Gastrocnemius medialis (tissue), 4 donors: ENCODE results near the gene SYNGR2.

Experiments used
- POLR2A ChIP-seq, 2 donors: fragments of 450-650 bp; IDR thresholded peaks; one replicate each; pipeline ENCODE4 v1.6.1; 2017; ENCODE audit warnings: antibody characterized with exemption in 2 of 2, mild to moderate bottlenecking in 2 of 2, moderate library complexity in 2 of 2
- TF ChIP-seq, protein P1 (sequence below), 5 experiments: fragments of 450-650 bp in 3 of 5; fragments of 200-600 bp in 2 of 5; sonication (generic) in 2 of 5; IDR thresholded peaks in 4 of 5; conservative IDR thresholded peaks in 1 of 5; 1 replicate in 4 of 5; 2 replicates in 1 of 5; pipeline ENCODE4 v1.5.1; 2016 to 2019; ENCODE audit warnings: antibody characterized with exemption in 5 of 5, mild to moderate bottlenecking in 3 of 5, moderate library complexity in 3 of 5

- TF ChIP-seq, protein P1, sequence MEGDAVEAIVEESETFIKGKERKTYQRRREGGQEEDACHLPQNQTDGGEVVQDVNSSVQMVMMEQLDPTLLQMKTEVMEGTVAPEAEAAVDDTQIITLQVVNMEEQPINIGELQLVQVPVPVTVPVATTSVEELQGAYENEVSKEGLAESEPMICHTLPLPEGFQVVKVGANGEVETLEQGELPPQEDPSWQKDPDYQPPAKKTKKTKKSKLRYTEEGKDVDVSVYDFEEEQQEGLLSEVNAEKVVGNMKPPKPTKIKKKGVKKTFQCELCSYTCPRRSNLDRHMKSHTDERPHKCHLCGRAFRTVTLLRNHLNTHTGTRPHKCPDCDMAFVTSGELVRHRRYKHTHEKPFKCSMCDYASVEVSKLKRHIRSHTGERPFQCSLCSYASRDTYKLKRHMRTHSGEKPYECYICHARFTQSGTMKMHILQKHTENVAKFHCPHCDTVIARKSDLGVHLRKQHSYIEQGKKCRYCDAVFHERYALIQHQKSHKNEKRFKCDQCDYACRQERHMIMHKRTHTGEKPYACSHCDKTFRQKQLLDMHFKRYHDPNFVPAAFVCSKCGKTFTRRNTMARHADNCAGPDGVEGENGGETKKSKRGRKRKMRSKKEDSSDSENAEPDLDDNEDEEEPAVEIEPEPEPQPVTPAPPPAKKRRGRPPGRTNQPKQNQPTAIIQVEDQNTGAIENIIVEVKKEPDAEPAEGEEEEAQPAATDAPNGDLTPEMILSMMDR (IDR thresholded peaks at IDR 0.05 in 4 of 5, conservative IDR thresholded peaks at IDR 0.05 in 1 of 5) = peak; percentile 74 to 91 (median 86)
- TF ChIP-seq POLR2A (IDR thresholded peaks at IDR 0.05) = no peak
These were observed 8.2 kb downstream of the SYNGR2 start for GRCh38 chr17:78176548-78177025.
